OCI-LY3 (cell line): ENCODE results near the gene ACADVL.

ENCODE experiments used
- H2AFZ ChIP-seq: fragments of 200-600, 300-600 bp; shearing (Covaris generic); 2 replicates; pipeline ENCODE4 v1.6.0; 2014; ENCODE audit warnings: antibody characterized with exemption, low read depth, low read length
- H3K27ac ChIP-seq: fragments of 200-600, 300-600 bp; sonication (generic); 2 replicates; pipeline ENCODE4 v1.5.1; 2014; ENCODE audit warnings: mild to moderate bottlenecking, low read length, moderate library complexity, mixed read lengths
- H3K27me3 ChIP-seq: fragments of 200-600, 300-600 bp; sonication (generic); 2 replicates; pipeline ENCODE4 v1.6.1; 2014; ENCODE audit warnings: low read depth, low read length, mixed read lengths
- H3K36me3 ChIP-seq: fragments of 200-600, 300-600 bp; sonication (generic); replicated peaks from 2 replicates; pipeline ENCODE3; 2014; ENCODE audit warnings: low read depth, low read length, mixed read lengths
- H3K4me1 ChIP-seq: fragments of 300-600, 200-600 bp; sonication (generic); 2 replicates; pipeline ENCODE4 v1.6.1; 2014; ENCODE audit warnings: low read length, mixed read lengths
- H3K4me2 ChIP-seq: fragments of 200-600, 300-600 bp; sonication (generic); 2 replicates; pipeline ENCODE4 v1.6.1; 2014; ENCODE audit warnings: low read length, mixed read lengths
- H3K4me3 ChIP-seq: fragments of 300-600, 200-600 bp; sonication (generic); 2 replicates; pipeline ENCODE4 v1.5.1; 2014; ENCODE audit warnings: antibody characterized with exemption, mild to moderate bottlenecking, low read length, moderate library complexity
- H3K79me2 ChIP-seq: fragments of 300-600, 200-600 bp; shearing (Covaris generic); 2 replicates; pipeline ENCODE4 v1.6.1; 2014; ENCODE audit warnings: mild to moderate bottlenecking, low read length, mixed read lengths
- H3K9ac ChIP-seq: fragments of 300-600, 200-600 bp; shearing (Covaris generic); 2 replicates; pipeline ENCODE4 v1.6.0; 2014; ENCODE audit warnings: mild to moderate bottlenecking, low read length, moderate library complexity
- H3K9me3 ChIP-seq: fragments of 200-600, 300-600 bp; shearing (Covaris generic); 2 replicates; pipeline ENCODE4 v1.6.1; 2014; ENCODE audit warnings: low read length, mixed read lengths; ENCODE audit not compliant: insufficient read depth
- H4K20me1 ChIP-seq: fragments of 200-600, 300-600 bp; sonication (generic); 2 replicates; pipeline ENCODE4 v1.6.1; 2016; ENCODE audit warnings: low read length, mixed read lengths; ENCODE audit not compliant: insufficient read depth
- EZH2phosphoT487 ChIP-seq: fragments of 200-600 bp; shearing (Covaris generic); IDR thresholded peaks from 2 replicates; pipeline ENCODE4 v1.6.1; 2018; ENCODE audit warnings: antibody characterized with exemption, mixed run types, low read depth
- TF ChIP-seq, protein P1 (sequence below): fragments of 200-600, 300-600 bp; sonication (generic); IDR thresholded peaks from 2 replicates; pipeline ENCODE4 v1.5.1; 2014; ENCODE audit warnings: antibody characterized with exemption, low read length, low read depth

The ACADVL gene

DNA sequence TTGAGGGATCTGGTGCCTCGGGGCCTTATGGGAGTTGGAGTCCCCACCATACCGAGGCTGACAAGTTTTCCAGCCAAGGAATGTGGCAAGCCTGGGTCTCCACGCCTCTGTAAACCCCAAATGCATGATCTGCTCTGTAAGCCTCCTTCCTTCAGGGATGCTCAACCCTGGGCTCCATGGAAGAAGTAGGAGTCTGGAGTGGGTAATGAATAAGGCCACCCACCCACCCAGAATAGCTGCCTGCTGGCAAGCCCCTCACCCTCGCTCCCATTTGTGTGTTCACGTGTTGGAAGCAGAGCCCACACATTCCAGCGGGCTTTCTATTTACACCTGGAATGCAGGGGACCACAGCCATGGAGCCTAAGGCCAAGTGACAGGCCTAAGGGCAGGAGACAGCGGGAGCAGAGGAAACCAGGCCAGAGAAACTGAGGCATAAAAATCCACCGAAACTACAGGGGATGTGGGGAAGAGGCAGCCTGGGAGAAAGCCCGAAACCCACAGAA lies 4.6 kb upstream of the ACADVL start:
- H3K4me3 ChIP-seq = peak overlapping the region; percentile 81
- no peaks in the 10 kb centered on the region for H4K20me1 ChIP-seq
- 0 out of 2 replicates have a peak, but pooled peaks cover under 1% of the 10 kb centered on the region for H3K79me2 ChIP-seq
- H3K36me3 ChIP-seq = no peaks in the 10 kb centered on the region
- no peak overlapping the region for H3K27ac ChIP-seq
- peak overlapping the region; percentile 86 for H3K4me2 ChIP-seq
- H3K9ac ChIP-seq = no peak overlapping the region
- H3K9me3 ChIP-seq = no peaks in the 10 kb centered on the region
- no peaks in the 10 kb centered on the region for H3K27me3 ChIP-seq
- no peak overlapping the region for H2AFZ ChIP-seq
- TF ChIP-seq EZH2phosphoT487 = no peak
- TF ChIP-seq, protein P1, sequence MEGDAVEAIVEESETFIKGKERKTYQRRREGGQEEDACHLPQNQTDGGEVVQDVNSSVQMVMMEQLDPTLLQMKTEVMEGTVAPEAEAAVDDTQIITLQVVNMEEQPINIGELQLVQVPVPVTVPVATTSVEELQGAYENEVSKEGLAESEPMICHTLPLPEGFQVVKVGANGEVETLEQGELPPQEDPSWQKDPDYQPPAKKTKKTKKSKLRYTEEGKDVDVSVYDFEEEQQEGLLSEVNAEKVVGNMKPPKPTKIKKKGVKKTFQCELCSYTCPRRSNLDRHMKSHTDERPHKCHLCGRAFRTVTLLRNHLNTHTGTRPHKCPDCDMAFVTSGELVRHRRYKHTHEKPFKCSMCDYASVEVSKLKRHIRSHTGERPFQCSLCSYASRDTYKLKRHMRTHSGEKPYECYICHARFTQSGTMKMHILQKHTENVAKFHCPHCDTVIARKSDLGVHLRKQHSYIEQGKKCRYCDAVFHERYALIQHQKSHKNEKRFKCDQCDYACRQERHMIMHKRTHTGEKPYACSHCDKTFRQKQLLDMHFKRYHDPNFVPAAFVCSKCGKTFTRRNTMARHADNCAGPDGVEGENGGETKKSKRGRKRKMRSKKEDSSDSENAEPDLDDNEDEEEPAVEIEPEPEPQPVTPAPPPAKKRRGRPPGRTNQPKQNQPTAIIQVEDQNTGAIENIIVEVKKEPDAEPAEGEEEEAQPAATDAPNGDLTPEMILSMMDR = no peak
- peaks cover 40% of the 10 kb centered on the region for H3K4me1 ChIP-seq

DNA sequence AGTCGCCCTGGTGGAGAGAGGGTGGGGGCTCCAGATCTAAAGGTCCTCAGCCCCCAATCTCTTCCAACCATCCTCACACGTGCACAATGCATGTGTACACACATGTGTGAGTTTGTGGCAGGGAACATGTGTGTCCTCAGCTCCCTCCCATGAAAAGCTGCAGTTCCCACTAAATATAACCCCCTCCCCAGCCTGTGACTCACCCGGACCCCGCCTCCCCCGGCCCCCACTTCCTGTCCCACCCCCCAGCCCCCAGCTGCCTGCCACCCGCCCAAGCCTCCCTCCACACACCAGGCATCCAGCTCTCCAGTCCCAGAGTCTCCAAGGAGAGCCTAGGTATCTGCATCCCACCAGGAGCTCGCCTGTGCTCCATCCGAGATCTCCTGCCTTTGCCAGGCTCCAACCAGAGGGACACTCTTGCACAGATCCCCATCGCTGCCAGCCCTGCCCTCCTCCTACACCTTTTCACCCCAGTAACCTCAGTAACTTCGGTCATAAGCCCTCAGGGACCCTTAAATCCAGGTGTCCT lies 4.0 kb upstream of the ACADVL start:
- Histone ChIP-seq H3K9me3 (no peaks in the 10 kb centered on the region), H3K4me2 (peak overlapping the region; percentile 86; the same call in 1 of the 2 replicates), H3K27me3 (no peaks in the 10 kb centered on the region), H3K4me1 (peaks cover 44% of the 10 kb centered on the region), H3K36me3 (no peaks in the 10 kb centered on the region), H3K79me2 (0 out of 2 replicates have a peak, but pooled peaks cover 4% of the 10 kb centered on the region), H4K20me1 (no peaks in the 10 kb centered on the region), H3K4me3 (no peak overlapping the region), H3K9ac (no peak overlapping the region), H3K27ac (no peak overlapping the region), H2AFZ (no peak overlapping the region)
- no peak for TF ChIP-seq EZH2phosphoT487
- TF ChIP-seq, protein P1 = no peak

DNA sequence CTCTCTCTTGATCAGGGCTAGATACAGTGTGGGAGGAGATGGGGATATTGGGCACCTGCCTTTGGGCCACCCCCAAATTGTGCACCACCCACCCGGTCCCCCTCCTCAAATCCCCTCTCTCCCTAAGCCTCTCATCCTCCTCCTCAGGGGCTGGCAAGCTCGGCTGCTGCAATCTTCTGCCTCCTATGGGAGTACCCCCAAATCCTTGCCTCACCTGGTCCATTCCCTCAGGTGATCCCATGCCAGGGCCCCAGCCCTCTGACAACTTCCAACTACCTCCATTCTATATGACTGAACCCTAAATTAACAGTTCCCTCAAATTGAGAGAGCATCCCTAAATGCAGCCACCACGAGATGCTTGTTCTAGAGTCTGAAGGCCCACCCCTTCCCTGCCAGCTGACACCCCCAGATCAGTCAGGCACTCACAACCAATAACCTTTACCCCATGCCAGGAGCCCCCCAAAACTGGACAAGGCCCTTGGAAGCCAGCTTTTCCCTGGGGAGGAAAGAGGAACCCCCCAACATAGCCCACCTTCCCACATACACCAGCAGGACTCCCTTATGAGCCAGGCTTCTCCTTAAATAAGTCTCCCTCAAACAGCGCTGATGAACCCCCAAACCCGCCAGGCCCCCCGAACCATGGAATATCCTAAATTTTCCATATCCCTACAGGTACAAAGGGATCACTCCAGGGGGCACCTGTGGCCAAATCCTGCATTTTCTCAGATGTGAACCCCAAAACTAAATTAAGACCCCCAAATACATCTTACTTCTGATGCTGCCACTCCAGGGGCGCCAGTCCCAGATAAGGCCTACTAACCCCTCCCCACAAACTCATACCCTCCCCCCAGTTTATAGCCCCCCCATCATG lies 3.3 kb upstream of the ACADVL start:
- H3K4me3 ChIP-seq = peak overlapping the region; percentile 79
- TF ChIP-seq, protein P1 = no peak
- no peak for TF ChIP-seq EZH2phosphoT487
- H3K27ac ChIP-seq = no peak overlapping the region
- no peaks in the 10 kb centered on the region for H3K27me3 ChIP-seq
- 0 out of 2 replicates have a peak, but pooled peaks cover 4% of the 10 kb centered on the region for H3K79me2 ChIP-seq
- peak overlapping the region; percentile 94 for H3K4me2 ChIP-seq
- H3K9me3 ChIP-seq = no peaks in the 10 kb centered on the region
- no peaks in the 10 kb centered on the region for H3K36me3 ChIP-seq
- no peak overlapping the region for H2AFZ ChIP-seq
- peaks cover 44% of the 10 kb centered on the region for H3K4me1 ChIP-seq
- H4K20me1 ChIP-seq = no peaks in the 10 kb centered on the region
- peak overlapping the region; percentile 65; the same call in 1 of the 2 replicates for H3K9ac ChIP-seq
